DND-41 (cell line): ENCODE measurements around the gene GPR61.
A peak's percentile ranks its signal among the peaks of the same experiment; 100 is the strongest.

Experiments
- ATAC-seq: fragments of 200-7000 bp; cut with Tn5 transposase; 3 replicates; pipeline ENCODE4 v1.9.1; 2021; ENCODE audit warnings: low read depth; ENCODE audit not compliant: insufficient read depth
- DNase-seq: peaks from one replicate; pipeline ENCODE4 v3.0.0-alpha.2; 2020
- H2AFZ ChIP-seq: 2 replicates; pipeline ENCODE4 v1.6.0; 2012; ENCODE audit warnings: low read depth, low read length
- H3K27ac ChIP-seq: 2 replicates; pipeline ENCODE4 v1.5.1; 2012; ENCODE audit warnings: low read length, inconsistent platforms
- H3K27me3 ChIP-seq: fragments of 200-600 bp; sonication (generic); 2 replicates; pipeline ENCODE4 v1.6.0; 2012; ENCODE audit warnings: low read length, mild to moderate bottlenecking, inconsistent platforms; ENCODE audit not compliant: insufficient read depth, poor library complexity
- H3K36me3 ChIP-seq: 2 replicates; pipeline ENCODE4 v1.5.1; 2012; ENCODE audit warnings: low read length, inconsistent platforms; ENCODE audit not compliant: insufficient read depth
- H3K4me1 ChIP-seq: 2 replicates; pipeline ENCODE4 v1.5.1; 2012; ENCODE audit warnings: mild to moderate bottlenecking, low read length; ENCODE audit not compliant: insufficient read depth
- H3K4me2 ChIP-seq: 2 replicates; pipeline ENCODE4 v1.6.0; 2012; ENCODE audit warnings: mild to moderate bottlenecking, moderate library complexity, low read length, inconsistent platforms; ENCODE audit not compliant: insufficient read depth
- H3K4me3 ChIP-seq, 2 experiments: fragments of 200-600 bp in 1 of 2; shearing (Covaris generic) in 1 of 2; 2 replicates each; pipeline ENCODE4 v1.5.1; 2012 to 2016; ENCODE audit warnings: inconsistent platforms in 2 of 2, low read length in 2 of 2, mild to moderate bottlenecking in 2 of 2, low read depth in 1 of 2, moderate library complexity in 1 of 2
- H3K79me2 ChIP-seq: 2 replicates; pipeline ENCODE4 v1.6.0; 2012; ENCODE audit warnings: low read length, inconsistent platforms; ENCODE audit not compliant: insufficient read depth
- H3K9ac ChIP-seq: 2 replicates; pipeline ENCODE4 v1.6.0; 2012; ENCODE audit warnings: low read depth, mild to moderate bottlenecking, inconsistent platforms, low read length, moderate library complexity
- H3K9me3 ChIP-seq: 2 replicates; pipeline ENCODE4 v1.5.1; 2012; ENCODE audit warnings: low read length, moderate library complexity, mild to moderate bottlenecking, inconsistent platforms; ENCODE audit not compliant: insufficient read depth, severe bottlenecking
- H4K20me1 ChIP-seq: 2 replicates; pipeline ENCODE4 v1.6.0; 2012; ENCODE audit warnings: low read length; ENCODE audit not compliant: insufficient read depth
- EZH2 ChIP-seq: IDR thresholded peaks from 3 replicates; pipeline ENCODE4 v1.6.1; 2012; ENCODE audit warnings: borderline replicate concordance, low read depth, mild to moderate bottlenecking, moderate library complexity, low read length, inconsistent platforms; ENCODE audit not compliant: severe bottlenecking
- TF ChIP-seq, protein P1 (sequence below): IDR thresholded peaks from 2 replicates; pipeline ENCODE4 v1.5.1; 2012; ENCODE audit warnings: borderline replicate concordance, low read length, moderate library complexity, mild to moderate bottlenecking; ENCODE audit not compliant: poor library complexity, severe bottlenecking; ENCODE audit errors: extremely low read depth

Gene GPR61

DNA sequence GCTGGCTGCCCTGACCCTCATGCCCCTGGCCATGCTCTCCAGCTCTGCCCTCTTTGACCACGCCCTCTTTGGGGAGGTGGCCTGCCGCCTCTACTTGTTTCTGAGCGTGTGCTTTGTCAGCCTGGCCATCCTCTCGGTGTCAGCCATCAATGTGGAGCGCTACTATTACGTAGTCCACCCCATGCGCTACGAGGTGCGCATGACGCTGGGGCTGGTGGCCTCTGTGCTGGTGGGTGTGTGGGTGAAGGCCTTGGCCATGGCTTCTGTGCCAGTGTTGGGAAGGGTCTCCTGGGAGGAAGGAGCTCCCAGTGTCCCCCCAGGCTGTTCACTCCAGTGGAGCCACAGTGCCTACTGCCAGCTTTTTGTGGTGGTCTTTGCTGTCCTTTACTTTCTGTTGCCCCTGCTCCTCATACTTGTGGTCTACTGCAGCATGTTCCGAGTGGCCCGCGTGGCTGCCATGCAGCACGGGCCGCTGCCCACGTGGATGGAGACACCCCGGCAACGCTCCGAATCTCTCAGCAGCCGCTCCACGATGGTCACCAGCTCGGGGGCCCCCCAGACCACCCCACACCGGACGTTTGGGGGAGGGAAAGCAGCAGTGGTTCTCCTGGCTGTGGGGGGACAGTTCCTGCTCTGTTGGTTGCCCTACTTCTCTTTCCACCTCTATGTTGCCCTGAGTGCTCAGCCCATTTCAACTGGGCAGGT, 3.8 kb downstream of the GPR61 start:
- peaks cover 18% of the 10 kb centered on the region for H3K79me2 ChIP-seq
- no peaks in the 10 kb centered on the region for H4K20me1 ChIP-seq
- H3K4me1 ChIP-seq: peaks cover 23% of the 10 kb centered on the region
- no peak for ATAC-seq
- H3K36me3 ChIP-seq: no peaks in the 10 kb centered on the region; the same call in 1 of the 2 replicates
- H3K27me3 ChIP-seq: peaks cover 2% of the 10 kb centered on the region
- no peak overlapping the region for H2AFZ ChIP-seq
- DNase-seq: no peak
- no peak overlapping the region for H3K27ac ChIP-seq
- no peak overlapping the region for H3K4me2 ChIP-seq
- no peak overlapping the region for H3K9ac ChIP-seq
- no peak overlapping the region for H3K4me3 ChIP-seq
- TF ChIP-seq, protein P1, sequence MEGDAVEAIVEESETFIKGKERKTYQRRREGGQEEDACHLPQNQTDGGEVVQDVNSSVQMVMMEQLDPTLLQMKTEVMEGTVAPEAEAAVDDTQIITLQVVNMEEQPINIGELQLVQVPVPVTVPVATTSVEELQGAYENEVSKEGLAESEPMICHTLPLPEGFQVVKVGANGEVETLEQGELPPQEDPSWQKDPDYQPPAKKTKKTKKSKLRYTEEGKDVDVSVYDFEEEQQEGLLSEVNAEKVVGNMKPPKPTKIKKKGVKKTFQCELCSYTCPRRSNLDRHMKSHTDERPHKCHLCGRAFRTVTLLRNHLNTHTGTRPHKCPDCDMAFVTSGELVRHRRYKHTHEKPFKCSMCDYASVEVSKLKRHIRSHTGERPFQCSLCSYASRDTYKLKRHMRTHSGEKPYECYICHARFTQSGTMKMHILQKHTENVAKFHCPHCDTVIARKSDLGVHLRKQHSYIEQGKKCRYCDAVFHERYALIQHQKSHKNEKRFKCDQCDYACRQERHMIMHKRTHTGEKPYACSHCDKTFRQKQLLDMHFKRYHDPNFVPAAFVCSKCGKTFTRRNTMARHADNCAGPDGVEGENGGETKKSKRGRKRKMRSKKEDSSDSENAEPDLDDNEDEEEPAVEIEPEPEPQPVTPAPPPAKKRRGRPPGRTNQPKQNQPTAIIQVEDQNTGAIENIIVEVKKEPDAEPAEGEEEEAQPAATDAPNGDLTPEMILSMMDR: no peak
- no peak for TF ChIP-seq EZH2
- H3K9me3 ChIP-seq: no peaks in the 10 kb centered on the region

DNA sequence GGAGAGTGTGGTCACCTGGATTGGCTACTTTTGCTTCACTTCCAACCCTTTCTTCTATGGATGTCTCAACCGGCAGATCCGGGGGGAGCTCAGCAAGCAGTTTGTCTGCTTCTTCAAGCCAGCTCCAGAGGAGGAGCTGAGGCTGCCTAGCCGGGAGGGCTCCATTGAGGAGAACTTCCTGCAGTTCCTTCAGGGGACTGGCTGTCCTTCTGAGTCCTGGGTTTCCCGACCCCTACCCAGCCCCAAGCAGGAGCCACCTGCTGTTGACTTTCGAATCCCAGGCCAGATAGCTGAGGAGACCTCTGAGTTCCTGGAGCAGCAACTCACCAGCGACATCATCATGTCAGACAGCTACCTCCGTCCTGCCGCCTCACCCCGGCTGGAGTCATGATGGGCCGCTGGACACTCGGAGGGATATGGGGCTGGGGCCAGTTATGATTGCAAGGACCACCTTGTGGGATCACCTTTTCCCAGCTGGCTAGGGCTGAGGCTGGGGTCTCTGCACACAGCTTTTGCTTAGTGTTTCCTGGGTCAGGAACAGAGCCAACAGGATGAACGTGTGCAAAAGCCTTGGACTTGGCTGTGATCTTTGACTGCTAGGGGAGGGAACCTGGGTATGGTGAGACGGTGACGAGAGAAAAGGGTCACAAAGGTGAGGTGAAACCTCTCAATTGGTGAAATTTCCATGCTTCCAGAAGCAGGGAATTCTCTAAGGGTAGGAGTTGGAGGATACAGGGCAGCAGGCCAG, 4.5 kb downstream of the GPR61 start:
- Histone ChIP-seq H3K27me3 (peaks cover 2% of the 10 kb centered on the region), H3K4me1 (peaks cover 25% of the 10 kb centered on the region), H3K9me3 (no peaks in the 10 kb centered on the region), H3K9ac (no peak overlapping the region), H3K4me3 (no peak overlapping the region), H2AFZ (no peak overlapping the region), H4K20me1 (peaks cover 3% of the 10 kb centered on the region; the same call in 1 of the 2 replicates), H3K79me2 (peaks cover 25% of the 10 kb centered on the region), H3K36me3 (no peaks in the 10 kb centered on the region; the same call in 1 of the 2 replicates), H3K4me2 (no peak overlapping the region), H3K27ac (no peak overlapping the region)
- DNase-seq: no peak
- ATAC-seq: no peak
- no peak for TF ChIP-seq EZH2
- TF ChIP-seq, protein P1: no peak

DNA sequence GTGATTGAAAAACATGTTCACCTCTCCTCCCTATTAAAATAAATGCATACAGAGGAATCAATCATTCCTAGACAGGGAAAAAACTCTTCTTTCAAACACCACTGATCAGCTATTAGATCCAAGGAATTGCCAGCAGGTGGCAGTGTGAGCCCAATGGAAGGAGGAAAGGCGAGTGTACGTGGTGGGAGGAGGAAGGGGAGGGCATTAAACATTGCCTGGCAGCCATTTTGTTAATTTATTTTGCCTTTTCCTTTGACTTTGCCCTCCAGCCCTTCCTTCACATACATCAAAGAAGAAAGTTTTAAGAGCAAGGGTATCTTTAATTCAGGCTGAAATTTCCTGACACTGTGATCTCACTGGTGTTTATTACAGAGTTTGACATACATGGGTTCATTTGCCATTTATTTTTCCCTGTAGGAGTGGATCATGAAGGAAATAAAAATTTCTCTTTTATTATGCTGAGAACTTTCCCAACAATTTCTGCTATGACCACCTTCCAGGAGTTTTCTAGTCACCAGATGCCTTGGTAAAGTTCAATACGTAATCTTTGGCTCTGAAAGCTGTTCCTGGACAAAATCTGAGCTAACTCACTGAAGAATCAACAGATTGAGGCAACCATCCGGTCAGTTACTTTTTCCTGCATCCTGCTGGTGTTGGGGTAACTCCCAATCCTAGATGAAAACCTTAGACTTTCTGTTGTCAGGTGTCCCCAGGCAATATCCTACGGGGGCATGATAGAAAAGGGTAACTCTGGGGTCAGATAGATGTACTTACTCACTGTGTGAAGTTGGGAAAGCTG, 6.8 kb downstream of the GPR61 start:
- no peak for TF ChIP-seq EZH2
- TF ChIP-seq, protein P1: peak; percentile 95
- H3K9me3 ChIP-seq: no peaks in the 10 kb centered on the region
- ATAC-seq (peak; percentile 69), DNase-seq (peak; percentile 92)
- peak overlapping the region; percentile 82 for H2AFZ ChIP-seq
- peak overlapping the region; percentile 80 for H3K4me2 ChIP-seq
- H3K36me3 ChIP-seq: no peaks in the 10 kb centered on the region; the same call in 1 of the 2 replicates
- peaks cover 49% of the 10 kb centered on the region for H3K79me2 ChIP-seq
- H4K20me1 ChIP-seq: peaks cover 12% of the 10 kb centered on the region; the same call in 1 of the 2 replicates
- no peaks in the 10 kb centered on the region for H3K27me3 ChIP-seq
- H3K4me3 ChIP-seq: peak overlapping the region; percentile 71 to 98
- H3K9ac ChIP-seq: peak overlapping the region; percentile 79
- peak overlapping the region; percentile 88 for H3K27ac ChIP-seq
- H3K4me1 ChIP-seq: peaks cover 47% of the 10 kb centered on the region
